GM18873 (cell line): Measurements from ENCODE around the gene PLD5.
"Not testable (repeated sequence)": the region's sequence is repeated elsewhere in the genome, so short reads cannot be mapped to it uniquely, and the experiment has no call there.

Experiments
- ATAC-seq: cut with Tn5 transposase; IDR thresholded peaks from one replicate; pipeline ENCODE4 v1.9.1; 2021; ENCODE audit warnings: mild to moderate bottlenecking, moderate library complexity, moderate number of reproducible peaks; ENCODE audit not compliant: unreplicated experiment, low FRiP score

Gene PLD5

GRCh38 chr1:242506724-242507123, 17.8 kb downstream of the PLD5 start:
- ATAC-seq = no peak

DNA sequence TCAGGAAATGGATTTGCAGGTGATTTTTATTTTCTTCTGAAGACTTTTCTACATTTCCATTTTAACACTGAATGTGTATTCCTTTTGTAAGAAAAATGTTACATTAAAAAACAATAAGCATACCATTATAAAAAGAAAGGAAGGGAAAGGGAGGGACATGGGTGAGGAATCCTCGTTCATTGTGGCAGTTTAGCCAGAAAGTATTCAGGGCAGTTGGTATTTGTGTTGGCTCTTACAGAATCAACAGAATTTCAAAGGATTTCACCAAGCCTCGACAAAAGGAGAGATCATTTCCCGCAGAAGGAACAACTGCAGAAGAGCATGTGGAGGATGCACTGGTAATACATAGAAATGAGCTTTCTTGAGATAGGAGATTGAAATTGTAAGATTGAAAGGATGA, 35.0 kb downstream of the PLD5 start:
- ATAC-seq = no peak

GRCh38 chr1:242477944-242478343, 46.6 kb downstream of the PLD5 start:
- no peak for ATAC-seq

GRCh38 chr1:242470774-242471173, 53.7 kb downstream of the PLD5 start:
- no peak for ATAC-seq

- no peak for ATAC-seq
These were observed 55.7 kb downstream of the PLD5 start for GRCh38 chr1:242468784-242469183.

DNA sequence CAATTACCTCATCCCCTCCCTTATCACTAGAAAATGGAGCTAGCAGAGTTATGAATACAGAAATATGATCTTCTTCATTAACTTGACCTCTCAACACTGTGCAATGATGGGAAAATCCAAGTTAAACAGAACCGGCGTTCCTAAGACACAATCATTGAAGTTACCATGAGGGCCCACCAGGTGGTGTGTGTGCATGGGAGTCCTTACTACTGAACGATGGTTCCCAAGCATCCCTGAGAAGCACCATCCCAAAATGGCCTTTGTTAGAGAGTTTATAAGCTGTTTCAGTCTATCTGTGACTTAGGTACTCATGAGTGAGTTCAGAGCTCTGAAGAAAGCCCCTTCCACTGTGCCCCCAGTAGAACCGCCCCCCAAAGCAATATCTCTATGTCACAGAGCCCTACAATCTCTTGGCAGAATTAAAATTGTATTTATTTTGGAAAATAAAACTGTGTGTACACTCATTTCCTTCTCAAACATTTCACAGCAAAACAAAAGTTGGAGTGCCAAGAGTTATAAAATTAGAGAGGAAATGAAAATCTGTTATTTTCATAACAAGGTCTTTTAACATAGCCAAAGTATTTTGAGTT, 56.8 kb downstream of the PLD5 start:
- ATAC-seq = no peak

GRCh38 chr1:242462867-242463266, 61.6 kb downstream of the PLD5 start:
- ATAC-seq = no peak

DNA sequence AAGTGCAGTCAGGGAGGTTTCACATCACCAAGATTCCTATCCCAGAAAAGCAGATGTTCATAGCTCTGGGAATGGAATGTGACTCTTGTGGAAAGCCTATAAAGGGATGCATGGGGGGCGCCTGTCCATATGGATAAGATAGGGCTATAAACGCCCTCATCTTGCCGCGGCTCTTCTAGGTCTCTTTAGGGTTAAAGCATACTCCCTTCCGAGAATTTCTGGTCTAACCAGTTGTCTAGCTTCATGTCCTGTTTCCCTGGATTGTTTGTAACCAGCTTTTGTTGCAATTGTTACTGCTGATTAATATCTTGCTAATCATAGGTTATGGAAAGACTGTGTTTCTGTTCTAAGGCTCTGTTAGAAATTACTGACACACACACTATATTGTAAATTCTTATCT, 64.8 kb downstream of the PLD5 start:
- ATAC-seq = not testable (repeated sequence)

- ATAC-seq = no peak
These were observed 67.7 kb downstream of the PLD5 start for GRCh38 chr1:242456726-242457269.

DNA sequence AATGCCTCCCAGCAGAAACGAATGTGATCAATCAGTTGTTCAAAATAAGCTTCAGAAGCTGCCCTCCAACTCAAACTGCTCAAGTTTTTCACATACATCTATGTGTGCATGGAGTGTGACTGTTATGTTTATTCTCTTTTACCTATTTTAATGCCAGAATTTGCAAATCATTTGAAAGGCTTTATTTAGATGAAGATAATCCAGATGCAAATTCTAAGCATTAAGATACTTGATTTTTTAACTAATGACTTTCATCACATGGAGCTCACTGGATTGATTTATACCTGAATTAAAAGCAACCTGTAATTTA, 69.5 kb downstream of the PLD5 start:
- no peak for ATAC-seq

DNA sequence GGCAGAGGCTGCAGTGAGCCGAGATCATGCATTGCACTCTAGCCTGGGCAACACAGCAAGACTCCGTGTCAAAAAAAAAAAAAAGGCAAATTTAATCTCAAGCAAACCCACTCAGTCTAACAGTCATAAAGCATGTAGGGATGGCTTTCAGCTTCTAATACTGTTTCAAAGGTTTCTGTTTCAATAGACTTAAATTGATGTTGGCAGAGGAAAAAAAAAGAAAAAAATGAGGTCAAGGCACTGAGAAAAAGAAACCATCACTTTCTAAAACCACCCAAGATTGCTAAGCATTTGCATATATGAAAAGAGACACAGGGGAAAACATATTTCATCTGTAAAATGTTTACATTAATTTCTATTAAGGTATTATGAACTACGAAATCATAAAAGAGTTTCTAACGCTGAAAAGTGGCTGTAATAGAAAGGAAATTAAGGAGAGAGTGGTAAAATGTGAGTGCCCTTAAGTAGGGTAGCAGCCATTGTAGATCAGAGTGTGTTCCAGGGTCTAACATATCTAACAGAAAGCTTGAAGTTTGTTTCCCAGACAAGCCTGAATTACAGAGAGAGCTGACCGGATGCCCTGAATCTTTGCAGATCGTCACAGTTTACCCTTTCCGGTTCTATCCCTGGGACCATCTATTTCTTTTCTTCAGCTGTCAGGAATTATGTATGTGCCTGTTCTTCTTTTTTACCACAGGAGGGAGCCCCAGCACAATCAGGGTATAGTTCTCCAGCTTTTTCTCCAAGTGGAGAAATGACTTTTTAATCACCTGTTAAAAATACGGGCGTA, 70.0 kb downstream of the PLD5 start:
- peak; percentile 50 for ATAC-seq

- no peak for ATAC-seq
These were observed 71.9 kb downstream of the PLD5 start for GRCh38 chr1:242452573-242452972.

GRCh38 chr1:242449661-242450060, 74.8 kb downstream of the PLD5 start:
- ATAC-seq = no peak

GRCh38 chr1:242448910-242449645, 75.4 kb downstream of the PLD5 start:
- no peak for ATAC-seq

DNA sequence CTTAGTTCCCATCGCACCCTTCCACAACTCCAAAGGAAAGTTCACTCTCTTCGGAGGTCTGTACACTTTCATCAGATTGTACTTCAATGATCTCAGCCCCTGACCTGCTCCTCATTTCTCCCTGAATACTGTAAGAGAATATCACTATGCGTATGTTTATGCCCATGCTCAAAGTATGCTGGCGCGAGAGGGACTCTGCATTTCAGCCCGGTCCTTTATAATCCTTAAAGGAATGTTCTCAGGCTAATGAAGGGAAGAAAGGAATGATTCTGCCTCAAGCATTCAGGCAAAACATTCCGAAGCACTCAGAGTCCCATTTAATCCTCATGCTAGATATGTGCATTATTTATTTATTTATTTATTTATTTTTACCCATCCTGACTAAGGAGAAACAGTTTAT, 76.8 kb downstream of the PLD5 start:
- ATAC-seq = no peak

DNA sequence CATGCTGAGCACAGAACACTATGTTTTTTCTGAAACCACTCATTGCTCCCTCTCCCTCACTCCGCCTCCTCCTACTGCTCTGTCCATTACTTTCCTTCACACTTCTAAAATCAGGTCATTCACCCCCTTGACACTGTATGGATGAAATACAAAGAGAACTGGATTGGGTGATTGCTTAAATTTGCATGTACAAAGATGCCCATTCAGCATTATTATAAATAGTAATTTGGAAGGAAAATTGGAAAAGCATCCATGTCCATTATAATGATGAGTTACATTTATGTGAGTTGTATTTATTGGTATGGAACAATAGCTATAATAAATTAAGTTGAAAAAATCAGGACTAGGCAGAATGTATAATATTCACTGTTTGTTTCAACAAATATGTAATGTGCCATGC, 83.7 kb downstream of the PLD5 start:
- no peak for ATAC-seq

- no peak for ATAC-seq
These were observed 89.3 kb downstream of the PLD5 start for GRCh38 chr1:242435200-242435599.

GRCh38 chr1:242432491-242433095, 91.9 kb downstream of the PLD5 start:
- ATAC-seq = no peak

DNA sequence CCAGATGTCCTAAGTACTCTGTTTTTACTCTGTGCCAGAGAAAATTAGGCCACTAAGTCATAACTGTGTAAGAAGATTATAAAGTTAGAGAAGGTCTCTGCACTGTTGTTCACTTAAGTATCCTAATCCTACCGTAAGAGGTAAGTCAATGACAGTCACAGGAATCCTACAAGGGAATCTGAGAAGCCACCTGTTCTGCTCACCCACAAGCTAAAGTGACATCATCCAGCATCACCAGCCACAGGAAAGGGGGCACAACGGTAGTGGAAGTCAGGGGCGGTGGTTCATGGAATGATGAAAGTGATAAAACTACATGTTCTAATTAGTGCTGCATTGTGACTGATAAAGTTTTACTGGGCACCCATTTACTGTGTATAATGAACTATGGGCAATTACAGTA, 92.7 kb downstream of the PLD5 start:
- no peak for ATAC-seq

GRCh38 chr1:242430956-242431355, 93.5 kb downstream of the PLD5 start:
- no peak for ATAC-seq
